ENCODE results near the gene EXOSC2.

- TF ChIP-seq EP300 (IDR thresholded peaks at IDR 0.05) (no peak), CTCF (IDR thresholded peaks at IDR 0.05) (no peak)
Observed at GRCh38 chr9:130746434-130747212, 53.0 kb downstream of the EXOSC2 start.
